HG02870 (cell line): ENCODE measurements around the gene FOXC2.

Experiments
- ATAC-seq: cut with Tn5 transposase; IDR thresholded peaks from one replicate; pipeline ENCODE4 v1.9.1; 2021; ENCODE audit warnings: mild to moderate bottlenecking, moderate library complexity; ENCODE audit not compliant: unreplicated experiment

The FOXC2 gene

GRCh38 chr16:86610779-86611524, 44.3 kb downstream of the FOXC2 start:
- ATAC-seq: no peak

DNA sequence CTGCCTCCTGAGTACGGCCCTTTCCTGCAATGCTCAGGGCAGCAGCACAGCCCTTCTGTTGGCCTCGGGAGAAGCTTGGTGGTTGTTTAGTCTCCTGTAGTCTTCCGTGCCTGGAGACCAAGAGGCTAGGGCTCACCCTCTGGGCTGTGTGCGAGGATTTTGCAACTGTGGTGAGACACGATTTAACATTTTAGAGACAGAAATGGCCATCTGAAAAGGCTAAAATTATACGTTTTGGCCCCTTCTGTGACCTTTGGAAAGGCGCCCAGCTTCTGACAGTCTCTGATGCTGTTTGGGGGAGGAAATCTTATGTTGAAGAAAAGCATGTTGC, 44.9 kb downstream of the FOXC2 start:
- no peak for ATAC-seq

- ATAC-seq: no peak
Measured at GRCh38 chr16:86611941-86612340, 45.3 kb downstream of the FOXC2 start.

- ATAC-seq: no peak
Measured at GRCh38 chr16:86614699-86615098, 48.1 kb downstream of the FOXC2 start.

DNA sequence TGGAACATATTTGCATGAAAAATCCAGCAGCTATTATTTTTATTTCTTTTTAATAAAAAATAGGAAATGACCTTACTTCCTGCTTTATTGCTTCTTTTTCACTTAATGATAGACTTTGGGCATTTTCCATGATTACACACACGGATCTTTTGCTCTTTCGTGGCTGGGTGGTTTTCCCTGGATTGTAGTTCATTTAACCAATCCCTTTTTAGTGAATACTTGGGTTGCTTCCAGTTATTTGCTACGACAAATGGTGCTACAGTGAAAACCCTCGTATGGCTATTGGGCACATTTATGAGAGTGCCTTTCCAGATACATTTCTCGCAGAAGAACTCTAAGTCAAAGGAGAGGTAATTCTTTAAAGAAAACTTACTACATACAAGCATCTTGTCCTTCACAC, 50.3 kb downstream of the FOXC2 start:
- no peak for ATAC-seq

DNA sequence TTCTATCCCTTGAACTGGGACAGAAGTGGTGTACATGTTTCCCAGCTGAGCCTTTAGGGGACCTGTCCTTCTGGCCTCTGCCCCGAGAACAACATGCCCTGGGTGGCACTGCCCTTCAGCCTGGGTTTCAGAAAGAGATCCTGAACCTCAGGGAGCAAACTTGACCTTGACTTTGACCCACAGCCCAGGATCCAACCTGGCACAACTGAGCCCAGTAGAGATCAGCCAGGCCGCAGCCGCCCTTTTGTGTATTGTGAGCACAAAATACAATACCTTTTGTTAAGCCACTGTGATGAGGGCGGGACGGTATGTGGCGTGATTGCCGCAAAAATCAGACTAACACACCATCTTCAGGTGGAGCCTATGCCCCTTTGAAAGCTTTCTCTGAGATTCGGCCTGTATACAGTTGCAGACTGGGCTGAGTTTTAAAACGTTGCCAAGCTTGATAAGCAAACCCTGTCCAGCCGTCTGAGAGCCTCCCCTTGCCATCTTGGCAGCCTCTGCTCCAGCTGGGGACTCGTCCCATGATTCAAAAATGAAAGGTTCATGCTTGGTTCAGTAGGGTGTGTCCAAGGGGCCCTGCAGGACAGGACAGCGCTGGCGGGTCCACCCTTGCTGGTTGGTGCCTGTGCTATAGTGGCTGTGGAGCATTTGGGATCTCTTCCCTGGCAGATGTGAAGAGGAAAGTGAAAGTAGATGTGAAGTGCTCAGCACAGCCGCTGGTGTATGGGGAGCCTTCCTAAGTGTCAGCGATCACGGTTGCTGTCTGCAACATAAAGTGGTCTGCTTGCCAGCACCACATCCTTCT, 52.0 kb downstream of the FOXC2 start:
- no peak for ATAC-seq
